GM21737 (cell line): ENCODE data around the gene PSMG4.

Experiments used
- ATAC-seq: cut with Tn5 transposase; IDR thresholded peaks from one replicate; pipeline ENCODE4 v1.9.1; 2021; ENCODE audit warnings: mild to moderate bottlenecking, moderate library complexity; ENCODE audit not compliant: unreplicated experiment

PSMG4 gene

GRCh38 chr6:3304500-3305215 is 45.9 kb downstream of the PSMG4 start:
- ATAC-seq, result no peak

GRCh38 chr6:3305216-3305565 is 46.4 kb downstream of the PSMG4 start:
- ATAC-seq, result no peak

GRCh38 chr6:3305831-3306230 is 47.1 kb downstream of the PSMG4 start:
- no peak for ATAC-seq

- no peak for ATAC-seq
Measured at GRCh38 chr6:3306848-3307247, 48.1 kb downstream of the PSMG4 start.

- ATAC-seq, result no peak
Measured at GRCh38 chr6:3307436-3307835, 48.7 kb downstream of the PSMG4 start.

GRCh38 chr6:3308106-3308505 is 49.4 kb downstream of the PSMG4 start:
- no peak for ATAC-seq

- no peak for ATAC-seq
Measured at GRCh38 chr6:3309391-3310050, 50.8 kb downstream of the PSMG4 start.

GRCh38 chr6:3310051-3310448 is 51.3 kb downstream of the PSMG4 start:
- ATAC-seq, result no peak

GRCh38 chr6:3310703-3311102 is 52.0 kb downstream of the PSMG4 start:
- no peak for ATAC-seq

- no peak for ATAC-seq
Measured at GRCh38 chr6:3311826-3312225, 53.1 kb downstream of the PSMG4 start.

GRCh38 chr6:3312604-3313231 is 54.0 kb downstream of the PSMG4 start:
- ATAC-seq, result no peak

- no peak for ATAC-seq
Measured at GRCh38 chr6:3314176-3314575, 55.4 kb downstream of the PSMG4 start.

GRCh38 chr6:3314621-3315467 is 56.1 kb downstream of the PSMG4 start:
- no peak for ATAC-seq

GRCh38 chr6:3315841-3316240 is 57.1 kb downstream of the PSMG4 start:
- ATAC-seq, result no peak

GRCh38 chr6:3316331-3316730 is 57.6 kb downstream of the PSMG4 start:
- no peak for ATAC-seq

- ATAC-seq, result no peak
Measured at GRCh38 chr6:3316818-3317217, 58.1 kb downstream of the PSMG4 start.
